ENCODE data around the gene NUP43. TPM values are rescaled to one million over a fixed set of nuclear protein-coding genes. Genes with fewer than 3 reads are reported as not detected.
"Not testable (repeated sequence)": the region's sequence is repeated elsewhere in the genome, so short reads cannot be mapped to it uniquely, and the experiment has no call there.

The NUP43 gene
- total RNA-seq, 1 experiment from 2014 or later: 64.2 TPM

DNA sequence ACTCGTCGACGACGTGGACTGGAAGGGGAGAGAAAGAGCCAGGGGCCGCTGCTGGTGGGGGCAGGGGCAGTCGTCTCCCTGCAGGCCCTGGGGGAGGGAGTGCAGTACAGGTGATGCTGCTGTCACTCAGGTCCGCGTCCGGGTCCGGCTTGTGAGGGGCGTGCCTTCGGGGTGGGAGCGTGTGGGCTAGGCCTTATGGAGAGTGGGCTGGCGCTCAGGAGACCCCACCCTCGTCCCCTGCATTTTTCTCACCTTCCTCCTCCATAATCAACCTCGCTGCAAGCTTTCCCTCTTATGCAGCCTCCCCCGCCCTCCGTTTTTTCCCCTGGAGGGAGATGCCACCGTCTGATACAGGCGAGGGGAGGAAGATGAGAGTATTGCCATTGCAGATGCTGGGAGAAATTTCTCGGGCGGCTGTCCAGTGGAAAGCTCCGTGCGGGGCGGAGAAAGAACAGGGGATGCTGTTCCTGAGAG lies 3.8 kb upstream of the NUP43 start:
- peaks cover 9% of the 10 kb centered on the region for H3K4me1 Mint-ChIP-seq (ENCODE audit: low read depth, unreplicated experiment)
- no peaks in the 10 kb centered on the region for H3K9me3 ChIP-seq

DNA sequence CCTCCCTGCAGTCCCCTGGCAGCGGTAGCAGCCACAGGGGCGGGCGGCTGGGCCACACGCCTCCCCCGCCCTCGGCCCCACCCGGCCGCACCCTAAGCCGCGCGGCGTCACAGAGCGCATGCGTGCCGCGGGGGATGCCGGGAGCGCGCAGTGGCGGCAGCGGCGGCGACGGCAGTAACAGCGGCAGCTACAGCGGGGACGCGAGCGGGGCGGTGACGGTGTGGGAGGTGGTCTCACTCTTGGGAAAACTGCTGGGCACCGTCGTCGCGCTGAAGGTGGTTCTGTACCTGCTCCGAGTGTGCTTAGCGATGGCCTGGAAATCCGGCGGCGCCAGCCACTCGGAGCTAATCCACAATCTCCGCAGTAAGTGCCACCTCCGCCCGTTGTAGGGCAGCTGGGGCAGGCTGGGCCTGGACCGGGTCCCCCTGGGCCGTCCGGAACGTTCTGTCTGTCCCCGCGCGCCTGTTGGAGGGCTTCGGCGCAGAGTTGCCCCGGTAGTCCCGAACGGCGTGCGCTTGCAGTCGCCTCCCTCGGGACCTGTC lies 3.3 kb upstream of the NUP43 start, which contains the start of gene PCMT1:
Gene PCMT1 (plus strand): TSS at position 148 of the 542 bp plus-strand sequence. CDS start 161 bp downstream, at position 309.
- H3K27me3 Mint-ChIP-seq (ENCODE audit: insufficient read depth, unreplicated experiment): no peaks in the 10 kb centered on the region
- no TSS peak for BruUV-seq (replicated peaks)

More for the DNA sequence above, 3.8 kb upstream of the NUP43 start:
- BruUV-seq (replicated peaks): no TSS peak
- TF ChIP-seq, protein P1, sequence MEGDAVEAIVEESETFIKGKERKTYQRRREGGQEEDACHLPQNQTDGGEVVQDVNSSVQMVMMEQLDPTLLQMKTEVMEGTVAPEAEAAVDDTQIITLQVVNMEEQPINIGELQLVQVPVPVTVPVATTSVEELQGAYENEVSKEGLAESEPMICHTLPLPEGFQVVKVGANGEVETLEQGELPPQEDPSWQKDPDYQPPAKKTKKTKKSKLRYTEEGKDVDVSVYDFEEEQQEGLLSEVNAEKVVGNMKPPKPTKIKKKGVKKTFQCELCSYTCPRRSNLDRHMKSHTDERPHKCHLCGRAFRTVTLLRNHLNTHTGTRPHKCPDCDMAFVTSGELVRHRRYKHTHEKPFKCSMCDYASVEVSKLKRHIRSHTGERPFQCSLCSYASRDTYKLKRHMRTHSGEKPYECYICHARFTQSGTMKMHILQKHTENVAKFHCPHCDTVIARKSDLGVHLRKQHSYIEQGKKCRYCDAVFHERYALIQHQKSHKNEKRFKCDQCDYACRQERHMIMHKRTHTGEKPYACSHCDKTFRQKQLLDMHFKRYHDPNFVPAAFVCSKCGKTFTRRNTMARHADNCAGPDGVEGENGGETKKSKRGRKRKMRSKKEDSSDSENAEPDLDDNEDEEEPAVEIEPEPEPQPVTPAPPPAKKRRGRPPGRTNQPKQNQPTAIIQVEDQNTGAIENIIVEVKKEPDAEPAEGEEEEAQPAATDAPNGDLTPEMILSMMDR (IDR thresholded peaks at IDR 0.05; ENCODE audit: insufficient read depth in 1 of 2, low read depth in 1 of 2, low read length in 1 of 2, severe bottlenecking in 1 of 2, unreplicated experiment in 1 of 2): no peak
- H3K27me3 ChIP-seq (replicated peaks; ENCODE audit: control insufficient read depth, insufficient read depth, low read length): no peaks in the 10 kb centered on the region
- Mint-ChIP-seq H3K4me3 (ENCODE audit: unreplicated experiment) (peak overlapping the region; percentile 88), H3K9me3 (ENCODE audit: unreplicated experiment) (no peaks in the 10 kb centered on the region), H3K27me3 (ENCODE audit: insufficient read depth, unreplicated experiment) (no peaks in the 10 kb centered on the region), H3K36me3 (ENCODE audit: insufficient read depth, unreplicated experiment) (peaks cover 29% of the 10 kb centered on the region), H3K27ac (ENCODE audit: unreplicated experiment) (peak overlapping the region; percentile 75)
- CTCF ChIA-PET: no interaction called here
- peak; percentile 83 to 86 for DNase-seq
- intact Hi-C loops (cut with micrococcal nuclease; ENCODE audit: unreplicated experiment): no loop called here
- H3K4me1 ChIP-seq: peaks cover 4% of the 10 kb centered on the region; the same call in 1 of the 2 replicates
- H3K36me3 ChIP-seq (ENCODE audit: control insufficient read depth, insufficient read depth, low read length): no peaks in the 10 kb centered on the region
- H3K4me3 ChIP-seq (ENCODE audit: low read depth, low read length): peak overlapping the region; percentile 63
- POLR2A ChIA-PET: no interaction called here

DNA sequence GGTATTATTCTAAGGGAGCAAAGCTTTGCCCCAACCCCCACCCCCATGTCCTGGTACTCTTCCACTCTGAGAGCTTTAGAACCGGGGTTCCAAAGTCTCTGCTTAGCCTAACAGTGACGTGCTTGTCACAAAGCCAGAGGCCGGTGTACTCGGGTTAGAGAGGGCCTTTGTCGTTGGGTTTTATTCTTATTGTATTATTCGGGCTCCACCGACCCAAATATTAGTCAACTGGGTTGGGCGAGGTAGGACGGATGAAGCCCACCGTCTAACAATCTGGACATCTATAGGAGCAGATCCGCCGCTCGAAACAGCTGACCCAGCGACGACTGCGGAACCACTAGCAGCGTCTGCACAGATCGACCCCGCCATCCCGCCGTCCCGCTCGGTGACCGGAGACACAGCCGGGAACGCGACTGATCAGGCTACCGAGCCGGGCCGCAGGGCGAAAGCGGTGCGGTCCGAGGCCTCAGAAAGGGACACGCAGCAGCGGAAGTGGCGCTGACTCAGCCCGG lies 2.8 kb upstream of the NUP43 start:
- Mint-ChIP-seq H3K27ac (ENCODE audit: unreplicated experiment) (peak overlapping the region; percentile 55), H3K4me3 (ENCODE audit: unreplicated experiment) (peak overlapping the region; percentile 88), H3K36me3 (ENCODE audit: insufficient read depth, unreplicated experiment) (peaks cover 29% of the 10 kb centered on the region)
- H3K4me1 Mint-ChIP-seq (ENCODE audit: low read depth, unreplicated experiment); POLR2A ChIA-PET; CTCF ChIA-PET; H3K4me1 ChIP-seq; H3K27me3 Mint-ChIP-seq (ENCODE audit: insufficient read depth, unreplicated experiment); H3K36me3 ChIP-seq (ENCODE audit: control insufficient read depth, insufficient read depth, low read length); H3K9me3 ChIP-seq; DNase-seq; H3K27me3 ChIP-seq (replicated peaks; ENCODE audit: control insufficient read depth, insufficient read depth, low read length); H3K9me3 Mint-ChIP-seq (ENCODE audit: unreplicated experiment): not testable (repeated sequence)
- intact Hi-C loops (cut with micrococcal nuclease; ENCODE audit: unreplicated experiment): loop anchor here (5.0 kb wide), 1 partner anchor 42 kb away; no protein-coding TSS in a partner anchor
- peak overlapping the region; percentile 63 for H3K4me3 ChIP-seq (ENCODE audit: low read depth, low read length)
- TSS peak; percentile 28 for BruUV-seq (replicated peaks)

More for the DNA sequence above, 3.3 kb upstream of the NUP43 start, which contains the start of gene PCMT1:
- TF ChIP-seq, protein P1 (IDR thresholded peaks at IDR 0.05; ENCODE audit: insufficient read depth in 1 of 2, low read depth in 1 of 2, low read length in 1 of 2, severe bottlenecking in 1 of 2, unreplicated experiment in 1 of 2): no peak
- Histone ChIP-seq H3K4me3 (ENCODE audit: low read depth, low read length) (peak within 1 kb of the TSS; percentile 63), H3K4me1 (peaks cover 4% of the 10 kb centered on the region; the same call in 1 of the 2 replicates), H3K9me3 (no peaks in the 10 kb centered on the region), H3K36me3 (ENCODE audit: control insufficient read depth, insufficient read depth, low read length) (no peaks in the 10 kb centered on the region), H3K27me3 (replicated peaks; ENCODE audit: control insufficient read depth, insufficient read depth, low read length) (no peaks in the 10 kb centered on the region)
- intact Hi-C loops (cut with micrococcal nuclease; ENCODE audit: unreplicated experiment): loop anchor here (5.0 kb wide), 1 partner anchor 42 kb away; no protein-coding TSS in a partner anchor
- CTCF ChIA-PET: no interaction called here
- Mint-ChIP-seq H3K9me3 (ENCODE audit: unreplicated experiment) (no peaks in the 10 kb centered on the region), H3K36me3 (ENCODE audit: insufficient read depth, unreplicated experiment) (peaks cover 29% of the 10 kb centered on the region), H3K27ac (ENCODE audit: unreplicated experiment) (peak within 1 kb of the TSS; percentile 75), H3K4me3 (ENCODE audit: unreplicated experiment) (peak within 1 kb of the TSS; percentile 88), H3K4me1 (ENCODE audit: low read depth, unreplicated experiment) (peaks cover 9% of the 10 kb centered on the region)
- POLR2A ChIA-PET: no interaction called here
- peak; percentile 85 to 95 for DNase-seq

DNA sequence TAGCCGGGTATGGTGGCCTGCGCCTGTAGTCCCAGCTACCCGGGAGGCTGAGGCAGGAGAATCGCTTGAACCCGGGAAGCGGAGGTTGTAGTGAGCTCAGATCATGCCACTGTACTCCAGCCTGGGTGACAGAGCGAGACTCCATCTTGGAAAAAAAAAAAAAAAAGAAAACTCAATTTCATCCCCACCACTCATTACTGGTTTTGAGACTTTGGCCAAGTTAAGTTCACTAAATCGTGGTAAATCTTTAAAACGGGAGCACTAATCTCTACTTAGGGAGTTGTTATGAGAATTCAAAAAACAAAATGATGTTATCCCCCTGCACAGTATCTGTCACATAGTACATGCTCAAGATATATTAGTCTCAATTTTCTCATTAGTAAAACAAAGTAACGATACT lies 1.1 kb downstream of the NUP43 start:
- BruUV-seq (replicated peaks); DNase-seq; H3K27me3 ChIP-seq (replicated peaks; ENCODE audit: control insufficient read depth, insufficient read depth, low read length); H3K9me3 ChIP-seq; H3K4me1 ChIP-seq; H3K27me3 Mint-ChIP-seq (ENCODE audit: insufficient read depth, unreplicated experiment); CTCF ChIA-PET; H3K9me3 Mint-ChIP-seq (ENCODE audit: unreplicated experiment); H3K4me1 Mint-ChIP-seq (ENCODE audit: low read depth, unreplicated experiment); H3K36me3 ChIP-seq (ENCODE audit: control insufficient read depth, insufficient read depth, low read length): not testable (repeated sequence)
- peak overlapping the region; percentile 92 for H3K27ac Mint-ChIP-seq (ENCODE audit: unreplicated experiment)
- intact Hi-C loops (cut with micrococcal nuclease; ENCODE audit: unreplicated experiment): loop anchor here (5.0 kb wide), 1 partner anchor 38 kb away; no protein-coding TSS in a partner anchor
- H3K4me3 Mint-ChIP-seq (ENCODE audit: unreplicated experiment): peak overlapping the region; percentile 97
- peak overlapping the region; percentile 68 for H3K4me3 ChIP-seq (ENCODE audit: low read depth, low read length)
- H3K36me3 Mint-ChIP-seq (ENCODE audit: insufficient read depth, unreplicated experiment): peaks cover 61% of the 10 kb centered on the region
- POLR2A ChIA-PET: interaction anchor here (0.6 kb wide), 1 partner anchor 267 kb away, joined by 5 read pairs; no protein-coding TSS in a partner anchor

Data from Caco-2 (cell line).